SK-N-SH treated with all-trans-retinoic acid at 6 μM for 48 hours (cell line): Measurements from ENCODE around the gene MCTP2.

Experiments
- ARNTL ChIP-seq: fragments of 450-650 bp; formaldehyde crosslinking; IDR thresholded peaks from 2 replicates; pipeline ENCODE4 v1.5.0; 2020; ENCODE audit warnings: low read depth, mild to moderate bottlenecking, moderate library complexity, borderline replicate concordance
- ESRRG ChIP-seq: fragments of 250-450 bp; sonication (Bioruptor Pico); IDR thresholded peaks from 2 replicates; pipeline ENCODE4 v1.6.1; 2021; ENCODE audit warnings: mild to moderate bottlenecking
- ISL1 ChIP-seq: fragments of 250-450 bp; sonication (Bioruptor Pico); IDR thresholded peaks from 2 replicates; pipeline ENCODE4 v2.1.2; 2022; ENCODE audit warnings: mild to moderate bottlenecking, moderate library complexity
- TCF4 ChIP-seq: fragments of 250-450 bp; sonication (Bioruptor Pico); IDR thresholded peaks from 2 replicates; pipeline ENCODE4 v1.8.0; 2021; ENCODE audit warnings: mild to moderate bottlenecking, moderate library complexity, borderline replicate concordance
- ZC3H10 ChIP-seq: fragments of 250-450 bp; sonication (Bioruptor Pico); IDR thresholded peaks from 2 replicates; pipeline ENCODE4 v1.5.1; 2021; ENCODE audit warnings: mild to moderate bottlenecking, moderate library complexity
- TF ChIP-seq, protein P1 (sequence below): fragments of 250-450 bp; sonication (Bioruptor Pico); IDR thresholded peaks from 2 replicates; pipeline ENCODE4 v1.5.1; 2021; ENCODE audit warnings: mild to moderate bottlenecking, moderate library complexity

DNA sequence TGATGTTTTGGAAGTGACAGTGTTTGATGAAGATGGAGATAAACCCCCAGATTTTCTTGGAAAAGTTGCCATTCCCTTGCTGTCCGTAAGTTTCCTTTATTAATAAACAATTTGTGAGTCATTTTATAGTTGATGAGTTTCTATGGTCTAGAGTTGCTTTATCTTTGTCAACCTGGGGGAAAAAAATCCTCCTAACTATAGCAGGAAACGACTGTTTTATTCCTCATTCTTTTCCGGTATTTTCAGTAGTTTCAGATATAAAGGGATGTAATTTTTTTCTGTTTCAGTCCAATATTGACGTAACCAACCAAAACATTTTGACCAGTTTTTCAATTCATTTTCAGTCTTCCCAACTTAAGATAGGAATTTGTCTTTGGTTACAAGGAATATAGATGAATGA lies 154.1 kb downstream of the MCTP2 start:
- TF ChIP-seq, protein P1, sequence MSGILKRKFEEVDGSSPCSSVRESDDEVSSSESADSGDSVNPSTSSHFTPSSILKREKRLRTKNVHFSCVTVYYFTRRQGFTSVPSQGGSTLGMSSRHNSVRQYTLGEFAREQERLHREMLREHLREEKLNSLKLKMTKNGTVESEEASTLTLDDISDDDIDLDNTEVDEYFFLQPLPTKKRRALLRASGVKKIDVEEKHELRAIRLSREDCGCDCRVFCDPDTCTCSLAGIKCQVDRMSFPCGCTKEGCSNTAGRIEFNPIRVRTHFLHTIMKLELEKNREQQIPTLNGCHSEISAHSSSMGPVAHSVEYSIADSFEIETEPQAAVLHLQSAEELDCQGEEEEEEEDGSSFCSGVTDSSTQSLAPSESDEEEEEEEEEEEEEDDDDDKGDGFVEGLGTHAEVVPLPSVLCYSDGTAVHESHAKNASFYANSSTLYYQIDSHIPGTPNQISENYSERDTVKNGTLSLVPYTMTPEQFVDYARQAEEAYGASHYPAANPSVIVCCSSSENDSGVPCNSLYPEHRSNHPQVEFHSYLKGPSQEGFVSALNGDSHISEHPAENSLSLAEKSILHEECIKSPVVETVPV (CRISPR knock-in tag), result no peak
- TF ChIP-seq ISL1 (CRISPR knock-in tag), result no peak
- TF ChIP-seq ARNTL (CRISPR knock-in tag), result no peak
- TF ChIP-seq ZC3H10 (CRISPR knock-in tag), result no peak
- no peak for TF ChIP-seq ESRRG (CRISPR knock-in tag)
- no peak for TF ChIP-seq TCF4
